DND-41 (cell line): ENCODE measurements around the gene BRIP1.

ENCODE experiments used
- EZH2 ChIP-seq: IDR thresholded peaks from 3 replicates; pipeline ENCODE4 v1.6.1; 2012; ENCODE audit warnings: borderline replicate concordance, low read depth, mild to moderate bottlenecking, moderate library complexity, low read length, inconsistent platforms; ENCODE audit not compliant: severe bottlenecking
- TF ChIP-seq, protein P1 (sequence below): IDR thresholded peaks from 2 replicates; pipeline ENCODE4 v1.5.1; 2012; ENCODE audit warnings: borderline replicate concordance, low read length, moderate library complexity, mild to moderate bottlenecking; ENCODE audit not compliant: poor library complexity, severe bottlenecking; ENCODE audit errors: extremely low read depth

DNA sequence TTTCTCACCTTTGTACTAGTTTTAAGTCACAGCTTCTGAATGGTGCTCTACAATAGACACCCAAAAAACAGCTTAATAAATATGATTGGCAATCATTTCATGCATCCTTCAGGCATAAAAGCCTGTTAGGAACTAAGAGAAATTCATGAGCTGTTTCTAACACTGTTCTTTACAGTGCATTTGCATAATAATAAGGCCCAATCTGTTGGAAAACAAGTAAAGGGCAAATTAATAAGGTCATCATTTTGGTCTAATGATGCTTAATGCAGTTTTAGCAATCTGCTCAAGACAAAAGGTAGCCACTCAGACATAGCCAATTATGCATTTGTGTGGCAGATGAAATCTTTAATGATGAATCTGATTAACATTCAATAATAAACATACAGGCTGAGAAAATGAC is 216.8 kb downstream of the BRIP1 start:
- TF ChIP-seq, protein P1, sequence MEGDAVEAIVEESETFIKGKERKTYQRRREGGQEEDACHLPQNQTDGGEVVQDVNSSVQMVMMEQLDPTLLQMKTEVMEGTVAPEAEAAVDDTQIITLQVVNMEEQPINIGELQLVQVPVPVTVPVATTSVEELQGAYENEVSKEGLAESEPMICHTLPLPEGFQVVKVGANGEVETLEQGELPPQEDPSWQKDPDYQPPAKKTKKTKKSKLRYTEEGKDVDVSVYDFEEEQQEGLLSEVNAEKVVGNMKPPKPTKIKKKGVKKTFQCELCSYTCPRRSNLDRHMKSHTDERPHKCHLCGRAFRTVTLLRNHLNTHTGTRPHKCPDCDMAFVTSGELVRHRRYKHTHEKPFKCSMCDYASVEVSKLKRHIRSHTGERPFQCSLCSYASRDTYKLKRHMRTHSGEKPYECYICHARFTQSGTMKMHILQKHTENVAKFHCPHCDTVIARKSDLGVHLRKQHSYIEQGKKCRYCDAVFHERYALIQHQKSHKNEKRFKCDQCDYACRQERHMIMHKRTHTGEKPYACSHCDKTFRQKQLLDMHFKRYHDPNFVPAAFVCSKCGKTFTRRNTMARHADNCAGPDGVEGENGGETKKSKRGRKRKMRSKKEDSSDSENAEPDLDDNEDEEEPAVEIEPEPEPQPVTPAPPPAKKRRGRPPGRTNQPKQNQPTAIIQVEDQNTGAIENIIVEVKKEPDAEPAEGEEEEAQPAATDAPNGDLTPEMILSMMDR: no peak
- no peak for TF ChIP-seq EZH2
